HepG2 (cell line): ENCODE data around the gene RNF175. TPM values are rescaled to one million over a fixed set of nuclear protein-coding genes. Genes with fewer than 3 reads are reported as not detected.

Source experiments
- ATAC-seq: fragments of 200-7000 bp; cut with Tn5 transposase; 3 replicates; pipeline ENCODE4 v1.9.1; 2020; ENCODE audit warnings: mild to moderate bottlenecking, moderate library complexity
- BruUV-seq: library from RNA; stranded (reverse); fragments of 400-500 nt; replicated peaks from 2 replicates; lab custom pipeline; 2021; lab: Mats Ljungman, UMichigan
- CTCF ChIA-PET: fragments of 300-600 bp; formaldehyde crosslinking; extraction: SDS; loops from one replicate; lab custom pipeline; 2021; ENCODE audit warnings: low total read pairs, inconsistent platforms, low intra/inter-chr PET ratio; lab: Yijun Ruan, JAX
- POLR2A ChIA-PET: fragments of 350-600 bp; sonication (Branson Sonifier 250); formaldehyde crosslinking; loops from one replicate; lab custom pipeline; 2020; ENCODE audit warnings: antibody characterized with exemption, inconsistent platforms; lab: Yijun Ruan, JAX
- DNase-seq: peaks from one replicate; pipeline ENCODE4 v3.0.0-alpha.2; 2015; ENCODE audit warnings: low spot score
- FAIRE-seq: peaks from 3 replicates; lab custom pipeline; 2011; peaks lifted over from hg19 to GRCh38; lab: Jason Lieb, UNC
- H2AFZ ChIP-seq: one replicate; pipeline ENCODE4 v1.6.1; 2011; ENCODE audit warnings: low read length, inconsistent platforms
- H3K27ac ChIP-seq: fragments of 300-600 bp; 3 replicates; pipeline ENCODE4 v1.8.0; 2011; ENCODE audit warnings: mixed run types, mild to moderate bottlenecking, mixed read lengths, low read length, inconsistent platforms; ENCODE audit not compliant: insufficient read depth; ENCODE audit errors: extremely low read length
- H3K27me3 ChIP-seq, 2 experiments: fragments of 200-600 bp in 1 of 2; 2 replicates in 1 of 2; 3 replicates in 1 of 2; pipeline versions ENCODE4 v1.6.0 to v1.8.0; 2011; ENCODE audit warnings: low read length in 2 of 2, mild to moderate bottlenecking in 2 of 2, moderate library complexity in 2 of 2, inconsistent platforms in 1 of 2; ENCODE audit not compliant: insufficient read depth in 2 of 2, control insufficient read depth in 1 of 2
- H3K36me3 ChIP-seq, 2 experiments: fragments of 200-600 bp in 1 of 2; replicated peaks in 1 of 2; 2 replicates in 1 of 2; 3 replicates in 1 of 2; pipeline versions ENCODE4 v1.5.1 to v1.8.0; 2011; ENCODE audit warnings: low read length in 2 of 2, inconsistent platforms in 1 of 2; ENCODE audit not compliant: insufficient read depth in 2 of 2, control insufficient read depth in 1 of 2
- H3K4me1 ChIP-seq: 2 replicates; pipeline ENCODE4 v1.5.1; 2012; ENCODE audit warnings: low read length, inconsistent platforms; ENCODE audit not compliant: insufficient read depth
- H3K4me2 ChIP-seq: 2 replicates; pipeline ENCODE4 v1.6.0; 2011; ENCODE audit warnings: low read depth, low read length, inconsistent platforms
- H3K4me3 ChIP-seq, 3 experiments: fragments of 200-600 bp in 1 of 3; sonication (generic), shearing (Covaris generic) in 1 of 3; replicated peaks in 1 of 3; 2 replicates each; pipeline ENCODE4 v1.5.1; 2011 to 2016; ENCODE audit warnings: low read length in 3 of 3, inconsistent platforms in 2 of 3, low read depth in 2 of 3, mild to moderate bottlenecking in 2 of 3, control low read depth in 1 of 3, mixed read lengths in 1 of 3; ENCODE audit not compliant: insufficient read depth in 1 of 3
- H3K79me2 ChIP-seq: one replicate; pipeline ENCODE4 v1.6.1; 2011; ENCODE audit warnings: low read length, inconsistent platforms; ENCODE audit not compliant: insufficient read depth
- H3K9ac ChIP-seq: 2 replicates; pipeline ENCODE4 v1.6.0; 2011; ENCODE audit warnings: mild to moderate bottlenecking, low read depth, low read length, inconsistent platforms; ENCODE audit not compliant: insufficient read depth
- H3K9me3 ChIP-seq: 2 replicates; pipeline ENCODE4 v1.5.1; 2012; ENCODE audit warnings: mild to moderate bottlenecking, low read length
- H4K20me1 ChIP-seq: 2 replicates; pipeline ENCODE4 v1.6.0; 2011; ENCODE audit warnings: inconsistent platforms, mild to moderate bottlenecking, low read length, moderate library complexity; ENCODE audit not compliant: insufficient read depth
- ARNT2 ChIP-seq: sonication (generic); formaldehyde crosslinking; IDR thresholded peaks from 2 replicates; pipeline ENCODE4 v1.8.0; 2022; ENCODE audit warnings: mild to moderate bottlenecking, low read depth, missing genetic modification reagents, moderate library complexity
- CEBPZ ChIP-seq: IDR thresholded peaks from 2 replicates; pipeline ENCODE4 v1.6.1; 2012; ENCODE audit warnings: low read length, improper control_type of control experiment
- FOSL2 ChIP-seq: sonication (generic); formaldehyde crosslinking; IDR thresholded peaks from 2 replicates; pipeline ENCODE4 v1.4.0; 2020; ENCODE audit warnings: missing genetic modification reagents
- HOMEZ ChIP-seq: IDR thresholded peaks from 2 replicates; pipeline ENCODE4 v1.6.1; 2016; ENCODE audit warnings: low read depth
- NR2C2 ChIP-seq: sonication (generic); formaldehyde crosslinking; IDR thresholded peaks from 2 replicates; pipeline ENCODE4 v1.4.0; 2020; ENCODE audit warnings: missing genetic modification reagents, mild to moderate bottlenecking, moderate library complexity, borderline replicate concordance
- TSC22D2 ChIP-seq: sonication (generic); formaldehyde crosslinking; IDR thresholded peaks from 2 replicates; pipeline ENCODE4 v1.5.1; 2020; ENCODE audit warnings: missing genetic modification reagents, mild to moderate bottlenecking, borderline replicate concordance
- U2AF2 ChIP-seq: fragments of 200-400 bp; formaldehyde crosslinking; IDR thresholded peaks from 2 replicates; pipeline ENCODE4 v1.6.1; 2017; ENCODE audit warnings: low read depth, mild to moderate bottlenecking, low read length
- ZNF572 ChIP-seq: sonication (generic); formaldehyde crosslinking; IDR thresholded peaks from 2 replicates; pipeline ENCODE4 v1.5.1; 2020; ENCODE audit warnings: mild to moderate bottlenecking, missing genetic modification reagents
- WGBS: methylation state at CpG from one replicate; pipeline ENCODE4 v1.1.6; 2017; ENCODE audit warnings: low lambda C conversion rate; 5-methylcytosine and 5-hydroxymethylcytosine counted together
- in situ Hi-C: cut with HindIII; loops from 2 replicates; pipeline ENCODE4 v1.10.0; 2017; ENCODE audit warnings: low pct_unique_long_range_greater_than_20kb; ENCODE audit not compliant: extremely low pct_ligation_motif_present
- intact Hi-C: fragments of 100-400 bp; cut with micrococcal nuclease; formaldehyde crosslinking; loops from one replicate; pipeline ENCODE4 v1.10.0; 2022; ENCODE audit not compliant: unreplicated experiment
- polyA plus RNA-seq, 8 experiments: library from polyadenylated mRNA; depleted of rRNA in 3 of 8; stranded (reverse) in 7 of 8; unstranded in 1 of 8; fragments of >200 nt; fragmentation: Illumina TruSeq in 4 of 8; extraction: Trizol in 4 of 8; gene quantifications; 2 replicates each; pipeline versions ENCODE4 v1.2.1 to v1.2.3, GENCODE V29; 2011 to 2016; ENCODE audit warnings: low read depth in 4 of 8, missing spikeins in 1 of 8, mixed read lengths in 1 of 8; ENCODE audit not compliant: insufficient read depth in 1 of 8
- total RNA-seq, 5 experiments: library from RNA; depleted of rRNA; stranded (reverse); fragments of >200 nt; fragmentation: Illumina TruSeq; extraction: Trizol; gene quantifications; 2 replicates each; pipeline ENCODE4 v1.2.3, GENCODE V29; 2016; ENCODE audit warnings: low read depth in 1 of 5
- TF ChIP-seq, protein P1 (sequence below): sonication (generic); formaldehyde crosslinking; IDR thresholded peaks from 2 replicates; pipeline ENCODE4 v1.9.0; 2021; ENCODE audit warnings: missing genetic modification reagents, mild to moderate bottlenecking, borderline replicate concordance

The RNF175 gene
- total and polyA plus RNA-seq, 2 of the 13 experiments (the other 11 are each of a cell fraction or from before 2014, with no cell fraction given): not detected

GRCh38 chr4:153764601-153765368, 5.0 kb upstream of the RNF175 start:
- BruUV-seq: no TSS peak
- Histone ChIP-seq H3K4me2 (no peak overlapping the region), H4K20me1 (no peaks in the 10 kb centered on the region), H3K9me3 (no peaks in the 10 kb centered on the region), H3K9ac (no peak overlapping the region), H3K4me3 (no peak overlapping the region)
- 0% methylated on average over 5 of the region's 5 CpGs for WGBS
- ChIA-PET POLR2A (no interaction called here), CTCF (no interaction called here)
- DNase-seq: no peak
- intact Hi-C loops (no loop called here), in situ Hi-C loops (no loop called here)
- no peak for TF ChIP-seq ARNT2 (CRISPR knock-in tag)
- TF ChIP-seq, all 625 proteins: peak for 0
- Histone ChIP-seq H3K4me1 (no peaks in the 10 kb centered on the region), H3K79me2 (no peaks in the 10 kb centered on the region), H3K27ac (no peak overlapping the region), H3K36me3 (no peaks in the 10 kb centered on the region), H2AFZ (no peak overlapping the region), H3K27me3 (peaks cover 0 to 4% of the 10 kb centered on the region in 2 experiments; a peak in 1 of 5 replicates)
- ATAC-seq (no peak), FAIRE-seq (no peak)

- CTCF ChIA-PET: no interaction called here
- BruUV-seq: no TSS peak
- no peaks in the 10 kb centered on the region for H3K4me1 ChIP-seq
- H3K9me3 ChIP-seq: no peaks in the 10 kb centered on the region
- no peak overlapping the region for H3K4me3 ChIP-seq
- intact Hi-C loops: no loop called here
- POLR2A ChIA-PET: no interaction called here
- DNase-seq (no peak), FAIRE-seq (no peak), ATAC-seq (no peak)
- no peaks in the 10 kb centered on the region for H4K20me1 ChIP-seq
- H2AFZ ChIP-seq: no peak overlapping the region
- H3K27me3 ChIP-seq: peaks cover 0 to 8% of the 10 kb centered on the region in 2 experiments; a peak in 1 of 5 replicates
- no peaks in the 10 kb centered on the region for H3K79me2 ChIP-seq
- H3K27ac ChIP-seq: no peak overlapping the region
- 89% methylated on average over 1 of the region's 1 CpG for WGBS
- no peak overlapping the region for H3K9ac ChIP-seq
- no peaks in the 10 kb centered on the region for H3K36me3 ChIP-seq
- no peak overlapping the region for H3K4me2 ChIP-seq
- in situ Hi-C loops: no loop called here
- no peak for TF ChIP-seq CEBPZ
- no peak for TF ChIP-seq U2AF2
- TF ChIP-seq NR2C2 (CRISPR knock-in tag): no peak
- no peak for TF ChIP-seq TSC22D2 (CRISPR knock-in tag)
- TF ChIP-seq, protein P1, sequence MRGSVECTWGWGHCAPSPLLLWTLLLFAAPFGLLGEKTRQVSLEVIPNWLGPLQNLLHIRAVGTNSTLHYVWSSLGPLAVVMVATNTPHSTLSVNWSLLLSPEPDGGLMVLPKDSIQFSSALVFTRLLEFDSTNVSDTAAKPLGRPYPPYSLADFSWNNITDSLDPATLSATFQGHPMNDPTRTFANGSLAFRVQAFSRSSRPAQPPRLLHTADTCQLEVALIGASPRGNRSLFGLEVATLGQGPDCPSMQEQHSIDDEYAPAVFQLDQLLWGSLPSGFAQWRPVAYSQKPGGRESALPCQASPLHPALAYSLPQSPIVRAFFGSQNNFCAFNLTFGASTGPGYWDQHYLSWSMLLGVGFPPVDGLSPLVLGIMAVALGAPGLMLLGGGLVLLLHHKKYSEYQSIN: no peak
- no peak for TF ChIP-seq HOMEZ
- TF ChIP-seq FOSL2 (CRISPR knock-in tag): no peak
- no peak for TF ChIP-seq ZNF572 (CRISPR knock-in tag)
These were observed 3.6 kb upstream of the RNF175 start for GRCh38 chr4:153763404-153763803.
